ENCODE results near the gene ERN2.
"Not testable (repeated sequence)": the region's sequence is repeated elsewhere in the genome, so short reads cannot be mapped to it uniquely, and the experiment has no call there.

ERN2 gene

DNA sequence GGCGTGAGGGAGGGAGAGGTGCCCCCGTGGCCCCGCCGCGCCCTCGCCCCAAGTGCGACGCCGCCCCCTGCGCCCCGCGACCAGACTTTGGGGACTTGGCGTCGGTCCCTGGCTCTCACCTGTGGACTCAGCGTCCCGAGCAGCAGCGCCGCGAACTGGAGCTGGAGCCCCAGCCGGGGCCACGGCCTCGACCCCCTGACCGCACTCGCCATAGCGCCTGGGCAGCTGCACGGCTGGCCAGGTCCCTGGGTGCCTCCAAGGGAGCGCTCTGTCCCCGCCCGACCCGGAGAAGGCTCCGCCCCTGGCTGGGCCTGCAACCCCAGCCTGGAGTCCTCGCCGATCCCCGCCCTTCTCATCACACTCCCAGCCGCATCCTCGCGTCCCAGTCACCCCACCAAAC is at the start of gene ERN2:
TSS of gene ERN2 (minus strand) at position 247 of the 400 bp plus-strand sequence. CDS start at position 212, 35 bp downstream.
- DNase-seq (ENCODE audit: low read depth), result no peak

DNA sequence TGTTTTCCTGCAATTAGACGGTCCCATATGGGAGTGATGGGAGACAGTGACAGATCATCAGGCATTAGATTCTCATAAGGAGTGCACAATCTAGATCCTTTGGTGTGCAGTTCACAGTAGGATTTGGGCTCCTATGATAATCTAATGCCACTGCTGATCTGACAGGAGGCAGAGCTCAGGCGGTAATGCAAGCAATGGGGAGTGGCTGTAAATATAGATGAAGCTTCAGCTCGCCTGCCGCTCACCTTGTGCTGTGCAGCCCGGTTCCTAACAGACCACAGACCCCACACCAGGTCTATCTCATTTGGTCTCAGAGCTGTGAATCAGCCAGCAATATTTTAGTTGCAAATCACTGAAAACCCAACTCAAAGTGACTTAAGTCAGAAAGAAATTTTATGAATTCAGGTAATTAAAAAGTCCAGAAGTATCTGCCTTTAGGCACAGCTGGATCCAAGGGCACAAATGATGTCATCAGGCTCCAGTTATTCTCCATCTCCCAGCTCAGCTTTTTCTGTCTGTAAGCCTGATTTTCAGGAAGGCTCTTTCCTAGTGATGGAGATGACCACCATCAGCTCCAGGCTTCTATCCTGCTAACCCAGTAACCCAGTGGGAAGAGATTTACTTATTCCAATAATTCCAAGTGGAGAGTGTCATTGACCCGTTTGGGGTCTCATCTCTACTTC is 45.1 kb upstream of the ERN2 start:
- no peak for DNase-seq (ENCODE audit: low read depth)

DNA sequence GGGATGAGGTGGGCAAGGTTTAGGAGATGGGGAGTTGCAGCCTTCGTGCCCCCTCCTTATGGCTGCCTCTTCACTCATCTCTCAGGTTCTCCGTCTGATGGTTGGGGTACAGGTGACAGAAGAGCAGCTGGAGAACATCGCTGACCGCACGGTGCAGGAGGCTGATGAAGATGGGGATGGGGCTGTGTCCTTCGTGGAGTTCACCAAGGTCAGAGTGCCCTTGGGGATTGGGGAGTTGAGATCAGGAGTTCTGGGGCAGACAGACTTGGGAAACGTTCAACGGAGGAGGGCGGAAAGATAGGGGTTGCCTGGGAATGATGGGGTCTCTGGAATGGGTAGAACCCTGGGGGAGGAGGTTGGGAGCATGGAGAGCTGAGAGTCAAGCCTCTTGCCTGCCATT is 44.1 kb upstream of the ERN2 start:
- no peak for DNase-seq (ENCODE audit: low read depth)

DNA sequence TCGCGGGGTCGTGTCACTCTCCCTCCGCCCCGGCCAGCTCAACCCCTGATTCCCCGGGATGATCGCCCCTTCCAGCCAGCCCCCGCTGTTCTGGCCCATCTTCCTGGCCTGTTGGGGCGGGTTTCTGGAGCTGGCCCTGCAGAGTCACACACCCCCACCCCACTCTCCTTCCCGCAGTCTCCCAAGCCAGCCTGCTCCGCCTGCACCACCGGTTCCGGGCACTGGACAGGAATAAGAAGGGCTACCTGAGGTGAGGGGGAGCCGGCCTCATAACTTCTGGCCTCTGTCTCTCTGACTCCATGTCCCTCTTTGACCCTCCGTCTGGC is 42.4 kb upstream of the ERN2 start:
- no peak for DNase-seq (ENCODE audit: low read depth)

DNA sequence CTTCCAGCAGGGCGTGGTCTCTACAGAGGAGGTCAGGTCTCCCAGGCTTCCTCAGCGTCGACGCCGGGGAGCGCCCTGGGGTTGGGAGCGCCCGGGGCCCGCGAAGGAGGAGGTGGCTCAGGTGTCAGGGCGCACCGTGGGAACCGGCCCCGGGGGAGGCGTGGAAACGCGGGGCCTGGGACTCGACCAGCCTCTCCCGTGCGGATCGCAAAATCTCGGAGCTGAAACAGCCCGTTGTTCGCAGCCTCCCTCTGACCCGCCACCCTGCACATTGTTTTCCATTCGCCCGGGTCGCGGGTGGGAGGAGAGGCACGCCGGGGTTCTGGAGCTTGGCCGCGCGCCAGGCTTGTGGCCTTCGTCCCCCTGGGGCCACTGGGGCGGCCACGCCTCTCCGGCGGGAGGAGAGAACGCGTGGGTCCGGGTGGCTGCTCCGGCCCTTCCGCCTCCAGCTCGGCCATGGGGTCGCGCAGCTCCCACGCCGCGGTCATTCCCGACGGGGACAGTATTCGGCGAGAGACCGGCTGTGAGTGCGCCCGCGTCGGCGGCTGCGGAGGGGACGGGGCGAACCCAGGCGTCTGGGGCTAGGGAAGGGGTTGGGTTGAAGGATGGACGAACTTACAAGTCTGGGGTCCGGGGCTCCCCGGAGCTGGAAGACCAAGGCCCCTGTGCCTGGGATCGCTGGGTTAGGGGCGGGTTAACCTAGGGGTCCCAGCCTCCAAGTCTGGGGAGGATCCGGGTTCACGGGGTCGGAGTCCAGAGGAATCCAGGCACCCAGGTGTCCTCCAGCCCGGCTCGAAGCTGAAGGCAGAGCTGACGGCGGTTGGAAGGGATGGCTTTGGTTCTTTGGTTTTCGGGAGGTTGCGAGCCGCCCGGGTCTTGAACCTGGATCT is 41.8 kb upstream of the ERN2 start, which contains the start of gene CHP2:
TSS of gene CHP2 (plus strand) at position 433 of the 890 bp plus-strand sequence. CDS start at position 457, 24 bp downstream.
- no peak for DNase-seq (ENCODE audit: low read depth)

DNA sequence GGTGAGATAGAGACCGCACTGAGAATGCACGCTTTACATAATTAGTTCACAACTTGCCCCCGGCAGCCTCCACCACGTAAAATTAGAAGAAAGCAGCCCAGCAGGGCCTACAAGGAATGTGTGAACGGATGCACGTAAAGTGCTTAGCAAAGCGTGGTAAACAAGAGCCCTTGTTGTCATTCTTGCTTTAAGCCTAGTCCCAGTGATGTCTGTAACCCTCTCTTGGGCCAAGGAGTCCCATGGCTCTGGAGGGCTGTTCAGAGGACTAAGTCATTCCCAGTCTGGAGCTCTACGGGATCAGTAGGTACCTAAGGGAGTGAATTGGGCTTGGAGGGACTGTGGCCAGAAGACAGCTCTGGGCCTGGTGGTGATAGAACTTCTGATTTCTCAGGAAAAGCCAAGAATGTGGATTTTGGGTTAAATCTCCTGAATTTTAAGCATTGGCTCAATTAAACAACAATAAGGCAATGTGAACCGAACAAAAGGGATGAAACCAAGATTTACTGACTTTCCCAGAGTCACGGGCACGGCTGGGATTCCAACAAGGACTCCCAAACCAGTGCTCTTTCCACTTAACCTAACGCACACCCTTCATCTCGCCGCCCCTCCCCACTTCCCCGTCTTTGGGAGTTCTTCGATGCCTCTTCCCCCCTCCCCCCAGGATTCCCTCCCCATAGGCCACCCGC is 41.0 kb upstream of the ERN2 start:
- no peak for DNase-seq (ENCODE audit: low read depth)

DNA sequence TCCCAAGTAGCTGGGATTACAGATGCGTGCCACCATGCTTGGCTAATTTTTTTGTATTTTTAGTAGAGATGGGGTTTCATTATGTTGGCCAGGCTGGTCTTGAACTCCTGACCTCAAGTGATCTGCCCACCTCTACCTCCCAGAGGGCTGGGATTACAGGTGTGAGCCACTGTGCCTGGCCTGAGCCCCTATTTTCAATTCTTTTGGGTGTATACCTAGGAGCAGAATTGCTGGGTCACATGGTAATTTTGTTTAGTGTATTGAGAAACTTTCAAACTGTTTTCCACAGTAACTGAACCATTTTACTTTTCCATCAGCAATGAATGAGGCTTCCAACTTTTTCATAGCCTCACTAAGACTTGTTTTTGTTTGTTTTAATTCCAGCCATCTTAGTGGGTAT is 38.0 kb upstream of the ERN2 start:
- DNase-seq (ENCODE audit: low read depth), result not testable (repeated sequence)

DNA sequence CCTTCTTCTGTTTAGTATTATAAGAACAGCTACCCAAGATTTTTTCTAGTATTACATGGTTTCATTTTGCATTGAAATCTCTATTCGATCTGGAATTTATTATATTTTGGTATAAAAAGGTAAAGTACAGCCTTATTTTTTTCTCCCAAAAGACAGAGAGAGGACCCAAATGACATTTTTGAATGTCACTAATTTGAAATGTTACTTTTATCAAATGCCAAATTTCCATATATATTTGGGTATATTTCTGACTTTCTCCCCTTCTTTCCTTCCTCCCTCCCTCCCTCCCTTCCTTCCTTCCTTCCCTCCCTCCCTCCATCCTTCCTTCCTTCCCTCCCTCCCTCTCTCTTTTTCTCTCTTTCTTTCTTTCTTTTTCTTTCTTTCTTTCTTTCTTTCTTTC is 35.6 kb upstream of the ERN2 start:
- DNase-seq (ENCODE audit: low read depth), result no peak

DNA sequence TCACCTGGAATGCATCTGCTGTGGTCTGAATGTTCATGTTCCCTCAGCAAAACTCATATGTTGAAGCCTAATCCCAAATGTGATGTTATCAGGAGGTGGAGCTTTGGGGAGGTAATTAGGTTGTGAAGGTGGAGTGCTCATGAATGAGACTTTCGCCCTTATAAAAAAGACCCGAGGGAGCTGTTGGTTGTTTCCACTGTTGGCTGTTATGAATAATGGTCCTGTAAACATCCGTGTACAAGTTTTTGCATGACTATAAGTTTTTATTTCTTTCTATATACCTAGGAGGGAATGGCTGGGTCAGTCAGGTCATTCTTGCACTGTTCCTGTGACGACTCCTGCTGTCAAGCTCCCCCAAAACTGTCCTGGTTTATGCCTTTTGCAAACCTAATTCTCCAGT is 32.2 kb upstream of the ERN2 start:
- no peak for DNase-seq (ENCODE audit: low read depth)

DNA sequence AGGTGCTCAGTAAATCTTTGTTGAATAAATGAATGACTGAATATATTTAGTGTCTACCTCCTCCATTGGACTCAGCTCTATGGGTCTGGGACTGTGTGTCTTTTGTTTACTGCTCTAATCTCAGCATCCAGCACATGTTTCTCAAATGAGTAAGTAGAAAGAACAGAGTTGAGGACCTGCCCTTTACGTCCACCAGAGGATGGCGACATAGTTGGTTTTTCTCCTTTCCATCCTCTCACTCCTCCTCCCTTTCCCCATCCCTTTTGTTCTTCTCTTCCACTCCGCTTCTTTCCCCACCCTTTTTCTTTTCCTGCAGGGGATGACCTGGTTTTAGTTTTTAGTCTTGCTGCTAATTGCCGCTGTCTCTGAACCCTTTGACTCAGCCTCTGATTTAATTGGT is 29.7 kb upstream of the ERN2 start:
- DNase-seq (ENCODE audit: low read depth), result no peak

DNA sequence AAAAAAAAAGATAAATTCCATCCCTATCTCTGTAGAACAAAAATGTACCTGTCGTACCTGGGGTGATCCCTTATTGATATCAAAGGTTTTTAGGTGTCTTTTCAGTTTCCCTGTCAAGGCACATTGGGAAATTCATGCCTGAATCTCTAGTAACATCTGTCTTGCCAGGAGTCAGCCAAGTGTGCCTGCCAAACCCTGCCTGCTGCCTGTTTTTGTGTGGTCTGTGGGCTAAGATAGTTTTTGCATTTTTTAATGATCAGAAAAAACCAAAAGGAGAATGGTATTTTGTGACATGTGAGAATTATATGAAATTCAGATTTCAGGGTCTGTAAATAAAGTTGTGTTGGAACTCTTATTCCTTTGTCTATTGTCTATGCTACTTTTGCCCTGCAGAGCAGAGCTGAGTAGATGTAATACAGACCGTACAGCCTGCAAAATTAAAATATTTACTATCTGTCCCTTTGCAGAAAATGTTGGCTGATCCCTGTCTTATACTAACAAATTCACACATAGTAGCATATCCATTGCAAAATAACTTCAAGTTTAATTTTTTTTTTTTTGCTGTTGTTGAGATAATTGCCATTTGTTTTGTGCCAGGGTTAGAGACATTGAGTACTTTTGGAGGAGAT is 28.8 kb upstream of the ERN2 start:
- no peak for DNase-seq (ENCODE audit: low read depth)

DNA sequence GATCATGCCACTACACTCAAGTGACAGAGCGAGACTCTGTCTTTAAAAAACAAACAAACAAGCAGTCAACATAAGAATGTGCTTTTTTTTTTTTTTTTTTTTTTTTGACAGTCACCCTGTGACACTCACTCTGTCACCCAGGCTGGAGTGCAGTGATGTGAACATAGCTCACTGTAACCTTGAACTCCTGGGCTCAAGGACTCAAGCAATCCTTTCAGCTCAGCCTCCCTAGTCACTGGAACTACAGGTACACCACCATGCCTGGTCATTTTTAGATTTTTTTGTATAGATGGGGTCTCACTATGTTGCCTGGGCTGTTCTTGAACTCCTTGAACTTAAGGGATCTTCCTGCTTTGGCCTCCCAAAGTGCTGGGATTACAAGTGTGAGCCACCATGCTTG is 26.5 kb upstream of the ERN2 start:
- no peak for DNase-seq (ENCODE audit: low read depth)

DNA sequence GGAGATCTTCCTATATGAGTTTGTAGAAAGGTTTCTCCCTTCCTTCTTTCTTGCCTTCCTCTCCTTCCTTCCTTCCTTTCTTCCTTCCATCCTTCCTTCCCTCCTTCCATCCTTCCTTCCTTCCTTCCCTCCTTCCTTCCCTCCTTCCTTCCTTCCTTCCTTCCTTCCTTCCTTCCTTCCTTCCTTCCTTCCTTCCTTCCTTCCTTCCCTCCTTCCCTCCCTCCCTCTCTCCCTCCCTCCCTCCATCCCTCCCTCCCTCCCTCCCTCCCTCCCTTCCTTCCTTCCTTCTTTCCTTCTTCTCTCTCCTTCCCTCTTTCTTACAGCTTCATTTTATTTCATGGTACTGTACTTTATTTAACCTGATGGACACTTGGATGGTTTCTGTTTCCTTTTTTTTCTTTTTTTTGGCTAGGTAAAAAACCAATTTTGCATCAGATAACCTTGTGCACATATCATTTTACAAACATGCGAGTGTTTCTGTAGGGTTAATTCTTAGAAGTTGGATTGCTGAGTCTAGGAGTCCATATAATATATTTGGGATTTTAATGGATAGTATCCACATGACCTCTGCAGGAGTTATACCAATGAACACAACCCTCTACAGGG is 24.5 kb upstream of the ERN2 start:
- not testable (repeated sequence) for DNase-seq (ENCODE audit: low read depth)

DNA sequence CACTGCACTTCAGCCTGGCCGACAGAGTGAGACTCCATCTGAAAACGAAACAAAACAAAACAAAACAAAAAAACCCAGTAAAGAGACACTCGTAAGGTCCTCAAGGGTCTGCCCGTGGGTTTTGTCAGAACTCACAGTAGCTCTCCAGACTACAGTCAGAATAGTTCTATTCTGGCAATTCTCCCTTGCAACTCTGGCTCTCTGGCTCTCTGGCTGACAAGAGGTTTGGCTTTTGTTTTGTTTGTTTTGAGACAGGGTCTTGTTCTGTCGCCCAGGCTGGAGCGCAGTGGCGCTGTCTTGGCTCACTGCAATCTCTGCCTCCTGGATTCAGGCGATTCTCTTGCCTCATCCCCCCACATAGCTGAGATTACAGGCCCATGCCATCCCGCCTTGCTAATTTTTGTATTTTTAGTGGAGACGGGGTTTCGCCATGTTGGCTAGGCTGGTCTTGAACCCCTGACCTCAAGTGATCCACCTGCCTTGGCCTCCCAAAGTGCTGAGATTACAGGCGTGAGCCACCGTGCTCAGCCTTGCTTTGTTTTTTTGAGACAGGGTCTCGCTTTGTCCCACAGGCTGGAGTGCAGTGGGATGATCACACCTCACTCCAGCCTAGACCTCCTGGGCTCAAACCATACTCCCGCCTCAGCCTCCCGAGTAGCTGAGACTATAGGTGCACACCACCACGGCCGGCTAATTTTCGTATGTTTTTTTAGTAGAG is 21.3 kb upstream of the ERN2 start:
- no peak for DNase-seq (ENCODE audit: low read depth)

DNA sequence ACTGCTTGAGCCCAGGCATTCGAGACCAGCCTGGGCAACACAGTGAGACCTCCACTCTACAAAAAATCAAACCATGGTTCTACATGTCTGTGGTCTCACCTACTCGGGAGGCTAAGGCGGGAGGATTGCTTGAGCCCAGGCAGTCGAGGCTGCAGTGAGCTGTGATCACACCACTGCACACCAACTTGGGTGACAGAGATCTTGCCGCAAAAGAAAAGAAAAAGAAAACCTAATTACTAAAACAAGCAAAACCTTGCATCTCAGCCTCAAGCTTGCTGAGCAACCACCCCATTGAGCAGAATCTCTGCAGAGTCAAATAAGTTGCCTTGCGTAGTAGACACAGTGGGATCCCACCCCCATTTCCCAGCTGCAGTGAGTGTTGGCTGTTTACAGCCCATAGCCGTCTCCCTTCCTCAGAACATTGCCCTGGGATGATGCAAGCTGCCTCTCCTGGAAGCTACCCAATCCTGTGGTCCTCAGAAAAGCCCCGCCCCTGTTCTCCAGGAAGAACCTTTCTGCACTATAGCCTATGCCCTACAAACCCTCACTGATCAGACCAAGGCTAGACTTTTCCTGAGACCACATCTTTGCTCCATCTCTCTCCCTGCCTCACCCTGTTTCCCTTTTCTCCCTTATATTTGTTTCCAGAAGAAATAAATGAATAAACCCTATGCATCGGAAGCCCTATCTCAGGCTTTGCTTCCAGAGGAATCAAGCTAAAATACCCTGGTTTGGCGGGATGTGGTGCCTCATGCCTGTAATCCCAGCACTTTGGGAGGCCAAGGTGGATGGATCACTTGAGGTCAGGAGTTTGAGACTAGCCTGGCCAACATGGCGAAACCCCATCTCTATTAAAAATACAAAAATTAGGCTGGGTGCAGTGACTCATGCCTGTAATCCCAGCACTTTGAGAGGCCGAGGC is 16.7 kb upstream of the ERN2 start:
- DNase-seq (ENCODE audit: low read depth), result no peak

DNA sequence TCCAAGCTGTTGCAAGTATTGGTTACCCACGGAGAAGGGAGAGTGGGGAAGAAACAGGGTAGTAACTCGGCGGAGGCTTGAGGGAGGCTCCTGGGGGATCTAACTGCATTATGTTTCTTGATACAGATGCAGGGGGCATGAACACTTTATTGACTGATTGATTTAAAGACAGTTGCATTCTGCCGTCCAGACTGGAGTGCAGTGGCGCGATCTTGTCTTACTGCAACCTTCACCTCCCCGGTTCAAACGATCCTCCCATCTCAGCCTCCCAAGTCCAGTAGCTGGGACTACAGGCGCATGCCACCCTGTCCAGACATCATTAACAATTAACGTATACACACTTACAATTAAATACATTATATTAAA is 15.1 kb upstream of the ERN2 start:
- no peak for DNase-seq (ENCODE audit: low read depth)

DNA sequence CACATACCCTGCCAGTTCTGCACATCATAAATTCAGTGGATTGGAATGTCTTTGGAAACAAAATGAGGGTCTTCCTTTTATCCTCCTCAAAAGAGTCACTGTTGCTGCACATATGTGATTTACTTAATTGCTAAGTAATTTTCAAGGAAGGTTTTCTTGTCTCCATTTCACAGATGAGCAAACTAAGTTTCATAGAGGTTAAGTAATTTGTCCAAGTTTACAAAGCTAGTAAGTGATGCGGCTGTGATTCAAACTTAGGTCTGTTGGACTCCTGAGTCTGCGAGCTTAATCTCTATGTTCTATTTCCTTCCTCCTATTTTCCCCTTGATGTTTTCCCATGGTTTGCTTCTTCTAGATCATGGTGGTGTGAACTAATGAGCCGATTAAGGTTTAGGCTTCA is 13.7 kb upstream of the ERN2 start:
- no peak for DNase-seq (ENCODE audit: low read depth)

DNA sequence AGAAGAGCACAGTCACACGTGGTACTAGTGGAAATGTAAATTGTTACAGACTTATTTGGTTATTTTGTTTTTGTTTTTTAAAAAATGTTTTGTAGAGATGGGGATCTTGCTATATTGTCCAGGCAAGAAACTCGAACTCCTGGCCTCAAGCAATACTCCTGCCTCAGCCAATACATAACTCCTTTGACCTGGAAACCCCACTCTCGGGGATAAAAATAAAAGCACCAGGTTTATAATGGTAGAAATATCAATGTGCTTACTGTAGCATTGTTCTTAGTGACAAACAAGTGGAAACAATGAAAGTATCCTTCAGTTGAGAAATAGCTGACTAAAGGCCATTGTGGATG is 11.7 kb upstream of the ERN2 start:
- DNase-seq (ENCODE audit: low read depth), result no peak

DNA sequence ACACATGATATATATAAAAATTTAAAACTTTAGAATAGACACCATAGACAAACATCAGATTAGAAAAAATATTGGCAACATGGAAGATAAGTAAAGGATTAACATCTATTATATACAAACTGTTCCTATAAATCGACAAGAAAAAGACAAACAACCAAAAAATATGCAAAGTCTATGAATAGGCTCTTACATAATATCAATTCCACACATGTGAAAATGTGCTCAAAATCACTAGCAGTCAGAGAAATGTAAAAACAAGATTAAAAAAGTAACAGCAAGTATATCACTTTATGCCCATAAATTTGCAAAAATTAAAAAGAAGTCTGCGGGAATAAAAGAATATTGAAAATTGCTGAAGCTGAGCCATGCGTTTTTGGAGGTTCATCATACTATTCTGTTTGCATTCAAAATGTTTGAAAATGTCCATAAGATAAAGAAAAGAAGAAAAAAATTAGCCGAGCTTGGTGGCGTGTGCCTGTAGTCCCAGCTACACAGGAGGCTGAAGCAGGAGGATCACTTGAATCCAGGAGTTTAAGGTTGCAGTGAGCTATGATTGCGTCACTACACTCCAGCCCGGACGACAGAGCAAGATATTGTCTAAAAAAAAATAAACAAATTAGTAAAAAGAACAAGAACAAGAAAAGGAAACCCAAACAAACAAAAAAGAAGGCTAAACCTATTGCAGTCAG is 11.2 kb upstream of the ERN2 start:
- DNase-seq (ENCODE audit: low read depth), result no peak

All from T-helper 22 cell (primary cell).